ENCODE data around the gene FAM193A. TPM values are rescaled to one million over a fixed set of nuclear protein-coding genes. Genes with fewer than 3 reads are reported as not detected.
"Not testable (repeated sequence)": the region's sequence is repeated elsewhere in the genome, so short reads cannot be mapped to it uniquely, and the experiment has no call there.

FAM193A gene
- total RNA-seq, 2 experiments from 2014 or later = 37.0 to 37.7 TPM

GRCh38 chr4:2733001-2733843 lies 196.8 kb downstream of the FAM193A start:
- no peak overlapping the region for H3K27ac Mint-ChIP-seq
- H3K9me3 Mint-ChIP-seq = peaks cover 10% of the 10 kb centered on the region
- H3K4me3 Mint-ChIP-seq = no peak overlapping the region
- H3K27me3 Mint-ChIP-seq = no peaks in the 10 kb centered on the region
- H3K36me3 Mint-ChIP-seq = peaks cover 33% of the 10 kb centered on the region
- no peak for DNase-seq
- H3K4me1 Mint-ChIP-seq = peaks cover 2% of the 10 kb centered on the region
- POLR2A ChIA-PET = no interaction called here
- no peak for ATAC-seq (ENCODE audit: low read depth)

GRCh38 chr4:2733844-2734574 lies 197.6 kb downstream of the FAM193A start:
- Mint-ChIP-seq H3K27me3 (no peaks in the 10 kb centered on the region), H3K27ac (no peak overlapping the region), H3K4me3 (no peak overlapping the region), H3K4me1 (peaks cover 2% of the 10 kb centered on the region), H3K36me3 (peaks cover 34% of the 10 kb centered on the region), H3K9me3 (peaks cover 10% of the 10 kb centered on the region)
- DNase-seq (no peak), ATAC-seq (ENCODE audit: low read depth) (no peak)
- POLR2A ChIA-PET = no interaction called here

- no peak overlapping the region for H3K4me3 Mint-ChIP-seq
- H3K27me3 Mint-ChIP-seq = no peaks in the 10 kb centered on the region
- peaks cover 35% of the 10 kb centered on the region for H3K36me3 Mint-ChIP-seq
- POLR2A ChIA-PET = no interaction called here
- no peak overlapping the region for H3K27ac Mint-ChIP-seq
- H3K9me3 Mint-ChIP-seq = peaks cover 10% of the 10 kb centered on the region
- ATAC-seq (ENCODE audit: low read depth) (no peak), DNase-seq (no peak)
- peaks cover 2% of the 10 kb centered on the region for H3K4me1 Mint-ChIP-seq
Measured at GRCh38 chr4:2734612-2735011, 198.2 kb downstream of the FAM193A start.

- peaks cover 2% of the 10 kb centered on the region for H3K4me1 Mint-ChIP-seq
- POLR2A ChIA-PET = no interaction called here
- DNase-seq (no peak), ATAC-seq (ENCODE audit: low read depth) (no peak)
- H3K27ac Mint-ChIP-seq = no peak overlapping the region
- peaks cover 43% of the 10 kb centered on the region for H3K36me3 Mint-ChIP-seq
- peaks cover 10% of the 10 kb centered on the region for H3K9me3 Mint-ChIP-seq
- no peaks in the 10 kb centered on the region for H3K27me3 Mint-ChIP-seq
- H3K4me3 Mint-ChIP-seq = no peak overlapping the region
Measured at GRCh38 chr4:2735869-2736268, 199.4 kb downstream of the FAM193A start.

GRCh38 chr4:2738296-2738695 lies 201.8 kb downstream of the FAM193A start:
- H3K4me1 Mint-ChIP-seq; H3K27ac Mint-ChIP-seq; H3K27me3 Mint-ChIP-seq; POLR2A ChIA-PET; ATAC-seq (ENCODE audit: low read depth); H3K4me3 Mint-ChIP-seq; DNase-seq: not testable (repeated sequence)
- Mint-ChIP-seq H3K36me3 (peaks cover 39% of the 10 kb centered on the region), H3K9me3 (peaks cover 10% of the 10 kb centered on the region)

DNA sequence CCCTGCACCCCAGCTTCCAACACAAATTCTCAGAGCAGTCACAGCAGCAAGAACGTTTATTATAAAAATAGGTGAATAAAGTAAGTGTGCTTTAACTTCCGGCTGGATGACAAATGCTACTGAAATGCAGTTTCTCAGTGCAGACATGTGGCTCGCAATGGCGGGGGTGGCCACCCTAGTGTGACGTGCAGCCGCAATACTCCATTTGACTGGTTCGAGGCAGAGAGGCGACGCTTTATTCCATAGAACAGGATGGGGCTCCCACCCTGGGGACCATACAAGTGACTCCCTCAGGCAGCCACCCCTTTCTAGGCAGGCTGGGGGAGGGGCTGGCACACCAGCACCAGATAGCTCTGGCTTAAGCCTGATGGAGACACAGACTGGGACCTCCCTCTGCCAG lies 205.2 kb downstream of the FAM193A start:
- Mint-ChIP-seq H3K4me1 (peaks cover 14% of the 10 kb centered on the region), H3K4me3 (no peak overlapping the region), H3K27me3 (no peaks in the 10 kb centered on the region), H3K27ac (no peak overlapping the region), H3K9me3 (peaks cover 3% of the 10 kb centered on the region), H3K36me3 (peaks cover 30% of the 10 kb centered on the region)
- POLR2A ChIA-PET = no interaction called here
- DNase-seq (no peak), ATAC-seq (ENCODE audit: low read depth) (no peak)

GRCh38 chr4:2742081-2742822 lies 205.8 kb downstream of the FAM193A start:
- H3K4me1 Mint-ChIP-seq = peaks cover 19% of the 10 kb centered on the region
- ATAC-seq (ENCODE audit: low read depth) = no peak
- DNase-seq = no peak
- no peak overlapping the region for H3K27ac Mint-ChIP-seq
- POLR2A ChIA-PET = no interaction called here
- no peak overlapping the region for H3K4me3 Mint-ChIP-seq
- no peaks in the 10 kb centered on the region for H3K9me3 Mint-ChIP-seq
- H3K27me3 Mint-ChIP-seq = no peaks in the 10 kb centered on the region
- peaks cover 28% of the 10 kb centered on the region for H3K36me3 Mint-ChIP-seq

GRCh38 chr4:2742823-2743517 lies 206.5 kb downstream of the FAM193A start:
- no peaks in the 10 kb centered on the region for H3K27me3 Mint-ChIP-seq
- ATAC-seq (ENCODE audit: low read depth) = no peak
- no peak overlapping the region for H3K27ac Mint-ChIP-seq
- H3K4me3 Mint-ChIP-seq = no peak overlapping the region
- H3K4me1 Mint-ChIP-seq = peaks cover 26% of the 10 kb centered on the region
- POLR2A ChIA-PET = no interaction called here
- no peak for DNase-seq
- peaks cover 33% of the 10 kb centered on the region for H3K36me3 Mint-ChIP-seq
- H3K9me3 Mint-ChIP-seq = no peaks in the 10 kb centered on the region

DNA sequence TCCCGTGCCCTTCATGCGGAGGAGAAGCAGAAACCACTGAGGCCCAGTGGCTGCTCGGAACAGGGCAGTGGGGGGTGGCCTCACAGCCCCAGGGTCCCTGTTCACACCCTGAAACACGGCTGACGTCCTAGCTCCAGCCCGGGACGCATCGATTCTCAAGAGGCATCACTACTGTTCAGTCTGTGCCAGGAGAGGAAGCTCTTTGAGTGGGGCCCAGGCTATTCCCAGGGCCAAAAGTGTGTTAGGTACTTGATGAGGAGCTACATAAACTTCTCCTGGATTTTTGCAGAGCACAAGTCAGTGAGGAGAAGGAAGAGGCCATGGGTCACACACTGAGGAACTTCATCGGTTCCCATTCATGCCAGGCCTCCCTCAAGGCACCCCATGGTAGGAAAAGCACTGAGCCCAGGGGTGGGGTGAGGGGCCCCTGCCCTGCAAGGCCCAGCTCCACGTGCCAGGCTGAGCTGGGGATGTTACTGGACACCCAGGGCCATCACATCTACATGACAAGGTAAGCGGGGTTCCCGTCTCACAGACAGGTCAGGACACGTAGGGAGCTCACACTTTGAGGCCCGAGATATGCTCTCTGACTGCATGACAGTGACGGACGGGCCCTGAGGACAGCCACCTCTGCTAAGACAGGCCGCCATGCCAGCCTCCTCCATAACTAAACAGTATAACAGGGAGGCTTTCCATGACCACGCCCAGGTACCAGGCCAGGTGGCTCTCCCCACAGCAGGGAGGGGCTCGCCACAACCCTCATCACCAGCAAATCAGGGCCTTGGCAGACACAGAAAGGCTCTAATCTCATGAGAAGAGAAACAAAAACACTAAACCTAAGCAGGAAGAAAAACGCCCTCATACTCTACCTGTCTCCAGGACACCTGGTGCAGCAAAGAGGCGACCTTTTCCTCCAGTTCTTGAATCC lies 207.3 kb downstream of the FAM193A start:
- no peaks in the 10 kb centered on the region for H3K27me3 Mint-ChIP-seq
- H3K27ac Mint-ChIP-seq = no peak overlapping the region
- no peak overlapping the region for H3K4me3 Mint-ChIP-seq
- H3K9me3 Mint-ChIP-seq = no peaks in the 10 kb centered on the region
- no peak for ATAC-seq (ENCODE audit: low read depth)
- H3K4me1 Mint-ChIP-seq = peaks cover 26% of the 10 kb centered on the region
- POLR2A ChIA-PET = no interaction called here
- DNase-seq = no peak
- peaks cover 27% of the 10 kb centered on the region for H3K36me3 Mint-ChIP-seq

DNA sequence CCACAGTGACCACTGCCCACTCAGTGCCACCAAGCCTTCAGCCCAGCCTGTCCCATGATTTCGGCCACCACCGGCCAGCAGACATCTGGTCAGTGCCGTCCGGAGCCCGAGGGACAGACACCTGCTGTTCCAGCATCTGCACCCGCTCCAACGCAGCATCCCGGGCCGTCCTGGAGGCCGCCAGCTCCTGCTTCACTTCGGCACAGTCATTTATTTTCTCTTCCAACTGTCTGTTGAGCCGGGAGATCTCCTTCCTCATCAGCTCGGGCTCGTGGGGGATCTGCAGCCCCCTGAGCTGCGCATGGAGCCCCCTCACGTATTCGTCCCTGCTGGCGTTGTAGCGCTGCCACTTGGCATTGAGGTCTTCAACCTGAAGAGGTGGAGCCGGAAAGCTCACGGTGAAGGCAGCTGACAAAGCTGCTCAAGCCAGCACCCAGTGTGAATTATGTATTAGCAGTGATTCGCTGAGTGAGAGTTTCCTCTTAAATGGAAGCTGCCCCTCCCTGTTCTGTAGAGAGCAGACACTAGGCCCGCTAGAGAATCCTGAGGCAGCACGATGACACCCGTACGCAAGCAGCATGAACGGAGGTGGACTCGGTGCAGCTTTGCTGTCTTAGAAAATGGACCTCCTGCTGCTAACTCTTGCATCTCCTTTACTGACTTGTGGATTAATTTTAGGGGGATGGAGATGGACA lies 208.3 kb downstream of the FAM193A start:
- peaks cover 26% of the 10 kb centered on the region for H3K4me1 Mint-ChIP-seq
- no peak for ATAC-seq (ENCODE audit: low read depth)
- no peaks in the 10 kb centered on the region for H3K9me3 Mint-ChIP-seq
- H3K36me3 Mint-ChIP-seq = peaks cover 25% of the 10 kb centered on the region
- H3K27ac Mint-ChIP-seq = peak overlapping the region; percentile 82
- POLR2A ChIA-PET = interaction anchor here (0.8 kb wide), 1 partner anchor 190 kb away, joined by 3 read pairs; no protein-coding TSS in a partner anchor
- DNase-seq = no peak
- H3K4me3 Mint-ChIP-seq = no peak overlapping the region
- H3K27me3 Mint-ChIP-seq = no peaks in the 10 kb centered on the region

DNA sequence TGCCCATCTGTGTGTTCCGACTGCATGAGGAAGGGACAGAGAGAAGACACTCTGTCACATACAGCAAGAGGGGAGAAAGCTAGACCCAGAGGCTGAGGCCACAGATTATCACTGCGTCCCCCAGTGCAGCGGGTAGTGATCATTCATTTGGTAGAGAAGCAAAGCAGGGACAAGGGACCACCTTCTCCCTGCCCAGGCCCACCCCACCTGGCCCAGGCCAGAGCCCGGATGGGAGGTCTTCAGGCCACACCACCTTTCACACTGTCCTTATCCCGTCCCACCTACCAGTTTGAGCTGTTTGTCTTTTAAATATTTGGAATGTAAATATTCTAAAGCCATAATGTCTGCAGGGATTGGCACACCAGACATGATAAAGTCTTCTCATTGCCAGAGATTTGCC lies 209.1 kb downstream of the FAM193A start:
- DNase-seq = no peak
- POLR2A ChIA-PET = interaction anchor here (0.7 to 0.8 kb wide), 2 partner anchors 10 to 189 kb away, joined by 3 to 4 read pairs; partner anchors contain the start of gene TNIP2
- H3K4me1 Mint-ChIP-seq = peaks cover 28% of the 10 kb centered on the region
- H3K9me3 Mint-ChIP-seq = no peaks in the 10 kb centered on the region
- no peak overlapping the region for H3K4me3 Mint-ChIP-seq
- H3K27me3 Mint-ChIP-seq = no peaks in the 10 kb centered on the region
- H3K36me3 Mint-ChIP-seq = peaks cover 18% of the 10 kb centered on the region
- H3K27ac Mint-ChIP-seq = peak overlapping the region; percentile 82
- ATAC-seq (ENCODE audit: low read depth) = no peak

Measured in activated naive CD8-positive, alpha-beta T cell treated with anti-CD3 and anti-CD28 coated beads, Interleukin-2, amount 10 ng/mL, durations not matched to agents 7 days and 5 days (primary cell).